Measurements from ENCODE around the gene TSPAN19.

Gene TSPAN19

GRCh38 chr12:85036733-85037132 is 656 bp upstream of the TSPAN19 start:
- Histone ChIP-seq H4K5ac (ENCODE audit: low read length) (no peak overlapping the region), H2AK5ac (ENCODE audit: low read length) (no peak overlapping the region), H3K4ac (ENCODE audit: low read depth, low read length) (no peak overlapping the region), H3K18ac (ENCODE audit: low read length) (no peak overlapping the region), H3K27me3 (ENCODE audit: insufficient read depth, low read length, poor library complexity) (no peaks in the 10 kb centered on the region), H2BK5ac (ENCODE audit: low read length) (no peak overlapping the region), H3K4me3 (ENCODE audit: low read length) (no peak overlapping the region), H3K56ac (ENCODE audit: low read length) (no peak overlapping the region), H3K9ac (ENCODE audit: low read length) (no peak overlapping the region), H3K4me2 (ENCODE audit: low read length) (peak overlapping the region; percentile 73), H3K36me3 (ENCODE audit: control insufficient read depth, insufficient read depth, low read length) (no peaks in the 10 kb centered on the region), H2BK15ac (replicated peaks; ENCODE audit: low read depth) (no peak overlapping the region), H3K23ac (ENCODE audit: low read length) (no peak overlapping the region), H3K27ac (ENCODE audit: low read depth, low read length) (no peak overlapping the region), H3K79me1 (ENCODE audit: low read length) (no peaks in the 10 kb centered on the region), H3K4me1 (ENCODE audit: control insufficient read depth, low read depth, low read length) (no peaks in the 10 kb centered on the region), H4K8ac (ENCODE audit: low read depth, low read length) (no peak overlapping the region), H3K79me2 (ENCODE audit: control insufficient read depth, insufficient read depth, low read length) (no peaks in the 10 kb centered on the region), H2BK120ac (ENCODE audit: low read depth, low read length) (no peak overlapping the region)
- peak; percentile 7 for DNase-seq
- WGBS (ENCODE audit: extremely low coverage, insufficient coverage, low lambda C conversion rate) = 100% methylated on average over 1 of the region's 3 CpGs

DNA sequence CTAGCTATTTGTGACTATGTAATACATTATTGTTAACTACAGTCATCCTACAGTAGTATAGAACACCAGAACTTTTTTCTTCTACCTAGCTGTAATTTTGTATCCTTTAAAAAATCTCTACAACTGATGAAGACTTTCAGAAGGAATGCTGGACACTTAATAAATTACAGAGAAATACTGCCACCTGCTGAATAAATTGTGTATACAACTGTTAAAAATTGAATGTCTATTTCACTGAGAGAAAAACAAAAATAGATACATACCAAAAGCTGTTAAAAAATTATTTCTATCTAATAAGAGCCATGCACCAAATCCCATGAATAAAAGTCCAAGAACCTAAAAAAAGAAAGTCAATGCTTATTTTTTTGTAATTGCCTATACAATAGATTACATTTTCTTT is 6.6 kb downstream of the TSPAN19 start:
- no peaks in the 10 kb centered on the region for H3K4me1 ChIP-seq (ENCODE audit: control insufficient read depth, low read depth, low read length)
- DNase-seq = peak; percentile 17
- H3K27ac ChIP-seq (ENCODE audit: low read depth, low read length) = no peak overlapping the region
- H3K79me1 ChIP-seq (ENCODE audit: low read length) = no peaks in the 10 kb centered on the region
- H3K4me2 ChIP-seq (ENCODE audit: low read length) = no peak overlapping the region
- H3K18ac ChIP-seq (ENCODE audit: low read length) = no peak overlapping the region
- H3K4me3 ChIP-seq (ENCODE audit: low read length) = no peak overlapping the region
- H3K36me3 ChIP-seq (ENCODE audit: control insufficient read depth, insufficient read depth, low read length) = no peaks in the 10 kb centered on the region
- H3K27me3 ChIP-seq (ENCODE audit: insufficient read depth, low read length, poor library complexity) = no peaks in the 10 kb centered on the region
- no peak overlapping the region for H3K23ac ChIP-seq (ENCODE audit: low read length)
- no peak overlapping the region for H2BK5ac ChIP-seq (ENCODE audit: low read length)
- H4K8ac ChIP-seq (ENCODE audit: low read depth, low read length) = no peak overlapping the region
- no peak overlapping the region for H3K9ac ChIP-seq (ENCODE audit: low read length)
- H3K4ac ChIP-seq (ENCODE audit: low read depth, low read length) = no peak overlapping the region
- H2BK15ac ChIP-seq (replicated peaks; ENCODE audit: low read depth) = no peak overlapping the region
- H2BK120ac ChIP-seq (ENCODE audit: low read depth, low read length) = no peak overlapping the region
- H4K5ac ChIP-seq (ENCODE audit: low read length) = no peak overlapping the region
- H3K79me2 ChIP-seq (ENCODE audit: control insufficient read depth, insufficient read depth, low read length) = no peaks in the 10 kb centered on the region
- H2AK5ac ChIP-seq (ENCODE audit: low read length) = no peak overlapping the region
- no peak overlapping the region for H3K56ac ChIP-seq (ENCODE audit: low read length)

GRCh38 chr12:85018098-85018497 is 18.0 kb downstream of the TSPAN19 start:
- Histone ChIP-seq H4K8ac (ENCODE audit: low read depth, low read length) (no peak overlapping the region), H3K79me1 (ENCODE audit: low read length) (no peaks in the 10 kb centered on the region), H3K4me3 (ENCODE audit: low read length) (no peak overlapping the region), H2BK120ac (ENCODE audit: low read depth, low read length) (no peak overlapping the region), H3K4me1 (ENCODE audit: control insufficient read depth, low read depth, low read length) (no peaks in the 10 kb centered on the region), H3K36me3 (ENCODE audit: control insufficient read depth, insufficient read depth, low read length) (no peaks in the 10 kb centered on the region), H3K56ac (ENCODE audit: low read length) (no peak overlapping the region), H3K27ac (ENCODE audit: low read depth, low read length) (no peak overlapping the region), H3K18ac (ENCODE audit: low read length) (no peak overlapping the region), H3K23ac (ENCODE audit: low read length) (no peak overlapping the region), H3K9ac (ENCODE audit: low read length) (no peak overlapping the region), H4K5ac (ENCODE audit: low read length) (no peak overlapping the region), H2BK5ac (ENCODE audit: low read length) (no peak overlapping the region), H3K4ac (ENCODE audit: low read depth, low read length) (no peak overlapping the region), H3K79me2 (ENCODE audit: control insufficient read depth, insufficient read depth, low read length) (no peaks in the 10 kb centered on the region), H2BK15ac (replicated peaks; ENCODE audit: low read depth) (no peak overlapping the region), H2AK5ac (ENCODE audit: low read length) (no peak overlapping the region), H3K27me3 (ENCODE audit: insufficient read depth, low read length, poor library complexity) (no peaks in the 10 kb centered on the region), H3K4me2 (ENCODE audit: low read length) (no peak overlapping the region)
- WGBS (ENCODE audit: extremely low coverage, insufficient coverage, low lambda C conversion rate) = no CpG with 5 or more reads among the region's 2 CpGs
- DNase-seq = no peak

DNA sequence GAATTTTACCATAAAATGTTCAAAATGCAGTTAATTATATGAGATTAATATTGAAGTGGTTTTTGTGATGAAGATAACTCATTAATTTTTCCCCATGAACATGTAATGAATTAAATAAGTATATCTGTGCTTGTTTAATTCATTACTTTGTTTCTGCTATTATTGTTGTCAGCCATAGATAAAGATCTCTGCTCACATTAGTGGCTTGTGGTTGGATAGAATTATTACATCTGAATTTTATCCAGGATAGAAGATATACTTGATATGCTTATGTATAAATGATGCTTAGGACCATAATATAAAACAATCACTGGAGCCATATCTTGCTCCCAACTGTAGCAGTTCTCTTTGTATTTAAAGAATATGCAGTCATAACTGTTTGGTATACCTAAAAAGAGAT is 18.5 kb downstream of the TSPAN19 start:
- Histone ChIP-seq H3K4me3 (ENCODE audit: low read length) (no peak overlapping the region), H3K4me1 (ENCODE audit: control insufficient read depth, low read depth, low read length) (no peaks in the 10 kb centered on the region), H3K27ac (ENCODE audit: low read depth, low read length) (no peak overlapping the region), H3K4ac (ENCODE audit: low read depth, low read length) (no peak overlapping the region), H2AK5ac (ENCODE audit: low read length) (no peak overlapping the region), H3K27me3 (ENCODE audit: insufficient read depth, low read length, poor library complexity) (no peaks in the 10 kb centered on the region), H3K4me2 (ENCODE audit: low read length) (no peak overlapping the region), H3K18ac (ENCODE audit: low read length) (no peak overlapping the region), H2BK120ac (ENCODE audit: low read depth, low read length) (no peak overlapping the region), H2BK15ac (replicated peaks; ENCODE audit: low read depth) (no peak overlapping the region), H3K23ac (ENCODE audit: low read length) (no peak overlapping the region), H3K56ac (ENCODE audit: low read length) (no peak overlapping the region), H4K5ac (ENCODE audit: low read length) (no peak overlapping the region), H3K79me1 (ENCODE audit: low read length) (no peaks in the 10 kb centered on the region), H4K8ac (ENCODE audit: low read depth, low read length) (no peak overlapping the region), H3K9ac (ENCODE audit: low read length) (no peak overlapping the region), H2BK5ac (ENCODE audit: low read length) (no peak overlapping the region), H3K36me3 (ENCODE audit: control insufficient read depth, insufficient read depth, low read length) (no peaks in the 10 kb centered on the region), H3K79me2 (ENCODE audit: control insufficient read depth, insufficient read depth, low read length) (no peaks in the 10 kb centered on the region)
- no peak for DNase-seq

- WGBS (ENCODE audit: extremely low coverage, insufficient coverage, low lambda C conversion rate) = no CpG with 5 or more reads among the region's 3 CpGs
- Histone ChIP-seq H3K4ac (ENCODE audit: low read depth, low read length) (no peak overlapping the region), H3K9ac (ENCODE audit: low read length) (no peak overlapping the region), H2BK120ac (ENCODE audit: low read depth, low read length) (no peak overlapping the region), H3K27ac (ENCODE audit: low read depth, low read length) (no peak overlapping the region), H3K79me2 (ENCODE audit: control insufficient read depth, insufficient read depth, low read length) (no peaks in the 10 kb centered on the region), H3K27me3 (ENCODE audit: insufficient read depth, low read length, poor library complexity) (no peaks in the 10 kb centered on the region), H4K8ac (ENCODE audit: low read depth, low read length) (no peak overlapping the region), H3K56ac (ENCODE audit: low read length) (no peak overlapping the region), H3K4me3 (ENCODE audit: low read length) (no peak overlapping the region), H3K4me2 (ENCODE audit: low read length) (no peak overlapping the region), H2BK5ac (ENCODE audit: low read length) (no peak overlapping the region), H2BK15ac (replicated peaks; ENCODE audit: low read depth) (no peak overlapping the region), H4K5ac (ENCODE audit: low read length) (no peak overlapping the region), H2AK5ac (ENCODE audit: low read length) (no peak overlapping the region), H3K36me3 (ENCODE audit: control insufficient read depth, insufficient read depth, low read length) (no peaks in the 10 kb centered on the region), H3K79me1 (ENCODE audit: low read length) (no peaks in the 10 kb centered on the region), H3K4me1 (ENCODE audit: control insufficient read depth, low read depth, low read length) (no peaks in the 10 kb centered on the region), H3K18ac (ENCODE audit: low read length) (no peak overlapping the region), H3K23ac (ENCODE audit: low read length) (no peak overlapping the region)
- no peak for DNase-seq
These were observed 18.9 kb downstream of the TSPAN19 start for GRCh38 chr12:85017133-85017532.

DNA sequence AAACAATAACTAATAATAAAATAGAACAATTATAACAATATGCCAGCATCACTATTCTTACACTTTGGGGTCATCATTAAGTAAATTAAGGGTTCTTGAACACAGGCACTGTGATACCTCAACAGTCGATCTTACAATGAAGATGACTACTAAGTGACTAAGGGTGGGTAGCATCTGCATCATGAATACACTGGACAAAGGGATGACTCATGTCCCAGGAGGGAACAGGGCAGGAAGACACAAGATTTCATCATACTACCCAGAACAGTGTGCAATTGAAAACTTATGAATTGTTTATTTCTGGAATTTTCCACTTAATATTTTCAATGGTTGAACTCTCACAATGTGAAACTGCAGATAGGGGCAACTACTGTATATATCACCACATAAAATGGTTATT is 19.7 kb downstream of the TSPAN19 start:
- Histone ChIP-seq H3K4me2 (ENCODE audit: low read length) (no peak overlapping the region), H4K5ac (ENCODE audit: low read length) (no peak overlapping the region), H3K4me1 (ENCODE audit: control insufficient read depth, low read depth, low read length) (no peaks in the 10 kb centered on the region), H3K23ac (ENCODE audit: low read length) (no peak overlapping the region), H3K79me2 (ENCODE audit: control insufficient read depth, insufficient read depth, low read length) (no peaks in the 10 kb centered on the region), H3K9ac (ENCODE audit: low read length) (no peak overlapping the region), H3K27me3 (ENCODE audit: insufficient read depth, low read length, poor library complexity) (no peaks in the 10 kb centered on the region), H3K79me1 (ENCODE audit: low read length) (no peaks in the 10 kb centered on the region), H2BK5ac (ENCODE audit: low read length) (no peak overlapping the region), H2AK5ac (ENCODE audit: low read length) (no peak overlapping the region), H3K4me3 (ENCODE audit: low read length) (no peak overlapping the region), H2BK15ac (replicated peaks; ENCODE audit: low read depth) (no peak overlapping the region), H3K4ac (ENCODE audit: low read depth, low read length) (no peak overlapping the region), H3K36me3 (ENCODE audit: control insufficient read depth, insufficient read depth, low read length) (no peaks in the 10 kb centered on the region), H2BK120ac (ENCODE audit: low read depth, low read length) (no peak overlapping the region), H3K27ac (ENCODE audit: low read depth, low read length) (no peak overlapping the region), H3K56ac (ENCODE audit: low read length) (no peak overlapping the region), H4K8ac (ENCODE audit: low read depth, low read length) (no peak overlapping the region), H3K18ac (ENCODE audit: low read length) (no peak overlapping the region)
- peak; percentile 8 for DNase-seq
- WGBS (ENCODE audit: extremely low coverage, insufficient coverage, low lambda C conversion rate) = no CpG with 5 or more reads among the region's 1 CpG

Measured in mesendoderm (in vitro differentiated cells).